Activated CD4-positive, alpha-beta T cell treated with anti-CD3 and anti-CD28 coated beads, Interleukin-2, Interleukin-6, amounts not matched to agents 100 ng/mL and 50 ng/mL, durations not matched to agents 16 hours and 8 hours (primary cell): ENCODE data around the gene PLXNA2.

ENCODE experiments used
- DNase-seq: peaks from one replicate; pipeline ENCODE4 v3.0.0-alpha.2; 2020

PLXNA2 gene

GRCh38 chr1:208265525-208265924, 21.3 kb upstream of the PLXNA2 start:
- DNase-seq: no peak

GRCh38 chr1:208265122-208265469, 20.9 kb upstream of the PLXNA2 start:
- DNase-seq: no peak

GRCh38 chr1:208264469-208265121, 20.4 kb upstream of the PLXNA2 start:
- DNase-seq: no peak

- DNase-seq: no peak
These were observed 17.7 kb upstream of the PLXNA2 start for GRCh38 chr1:208261874-208262273.

- DNase-seq: no peak
These were observed 14.1 kb upstream of the PLXNA2 start for GRCh38 chr1:208258277-208258676.

- no peak for DNase-seq
These were observed 13.2 kb upstream of the PLXNA2 start for GRCh38 chr1:208257351-208257750.

GRCh38 chr1:208256556-208256955, 12.4 kb upstream of the PLXNA2 start:
- no peak for DNase-seq

- no peak for DNase-seq
These were observed 11.9 kb upstream of the PLXNA2 start for GRCh38 chr1:208256091-208256490.

GRCh38 chr1:208254862-208255261, 10.7 kb upstream of the PLXNA2 start:
- DNase-seq: no peak

- no peak for DNase-seq
These were observed 10.2 kb upstream of the PLXNA2 start for GRCh38 chr1:208254376-208254775.

GRCh38 chr1:208252836-208253576, 8.8 kb upstream of the PLXNA2 start:
- no peak for DNase-seq

- DNase-seq: no peak
These were observed 8.0 kb upstream of the PLXNA2 start for GRCh38 chr1:208251911-208252835.

GRCh38 chr1:208251015-208251414, 6.8 kb upstream of the PLXNA2 start:
- no peak for DNase-seq

GRCh38 chr1:208250613-208251012, 6.4 kb upstream of the PLXNA2 start:
- no peak for DNase-seq

- DNase-seq: no peak
These were observed 5.0 kb upstream of the PLXNA2 start for GRCh38 chr1:208248991-208249696.

- no peak for DNase-seq
These were observed 4.2 kb upstream of the PLXNA2 start for GRCh38 chr1:208248307-208248801.

- no peak for DNase-seq
These were observed 3.5 kb upstream of the PLXNA2 start for GRCh38 chr1:208247696-208248095.

GRCh38 chr1:208245185-208245705, 1.1 kb upstream of the PLXNA2 start:
- DNase-seq: peak; percentile 82

GRCh38 chr1:208243527-208243966, 637 bp downstream of the PLXNA2 start:
- no peak for DNase-seq

- DNase-seq: no peak
These were observed 1.1 kb downstream of the PLXNA2 start for GRCh38 chr1:208242941-208243526.

- no peak for DNase-seq
These were observed 2.0 kb downstream of the PLXNA2 start for GRCh38 chr1:208242146-208242545.

- no peak for DNase-seq
These were observed 2.7 kb downstream of the PLXNA2 start for GRCh38 chr1:208241512-208241911.
